GM18511 (cell line): ENCODE data around the gene SDC3.
"Not testable (repeated sequence)": the region's sequence is repeated elsewhere in the genome, so short reads cannot be mapped to it uniquely, and the experiment has no call there.

Source experiments
- ATAC-seq: cut with Tn5 transposase; IDR thresholded peaks from one replicate; pipeline ENCODE4 v1.9.1; 2021; ENCODE audit warnings: mild to moderate bottlenecking, moderate library complexity; ENCODE audit not compliant: unreplicated experiment

Gene SDC3

DNA sequence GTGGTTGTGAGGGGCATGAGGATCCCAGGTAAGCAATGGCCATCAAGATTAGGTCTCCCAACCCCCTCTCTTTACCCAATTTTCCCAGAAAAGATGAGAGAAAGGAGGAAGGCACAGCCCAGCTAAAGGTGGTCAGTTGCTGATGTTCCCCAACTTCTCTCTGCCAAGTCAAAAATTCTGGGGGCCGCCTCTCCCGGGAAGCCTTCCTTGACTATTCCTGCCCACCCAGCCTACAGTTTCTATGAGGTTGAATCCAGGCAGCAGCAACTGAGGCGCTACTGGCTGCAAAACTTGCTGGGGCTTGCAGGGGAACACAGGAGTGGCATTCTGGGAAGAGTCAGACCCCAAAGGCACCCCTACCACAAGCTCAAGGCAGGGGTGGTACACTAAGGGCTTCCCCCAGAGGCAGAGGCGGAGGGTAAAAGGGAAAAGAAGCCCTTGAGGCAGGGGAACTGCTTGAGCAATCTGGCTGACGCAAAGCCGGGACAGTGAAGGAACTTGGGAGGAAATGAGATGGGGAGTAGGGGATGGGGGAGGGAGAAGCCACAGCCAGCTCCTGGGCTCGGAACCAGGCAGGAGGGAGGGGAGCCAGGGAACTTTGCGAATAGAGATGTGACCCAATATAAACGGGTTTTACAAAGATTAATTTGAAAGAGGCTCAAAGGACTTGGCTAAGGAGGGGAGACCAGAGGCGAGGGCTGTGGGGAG is 31.2 kb downstream of the SDC3 start:
- no peak for ATAC-seq

DNA sequence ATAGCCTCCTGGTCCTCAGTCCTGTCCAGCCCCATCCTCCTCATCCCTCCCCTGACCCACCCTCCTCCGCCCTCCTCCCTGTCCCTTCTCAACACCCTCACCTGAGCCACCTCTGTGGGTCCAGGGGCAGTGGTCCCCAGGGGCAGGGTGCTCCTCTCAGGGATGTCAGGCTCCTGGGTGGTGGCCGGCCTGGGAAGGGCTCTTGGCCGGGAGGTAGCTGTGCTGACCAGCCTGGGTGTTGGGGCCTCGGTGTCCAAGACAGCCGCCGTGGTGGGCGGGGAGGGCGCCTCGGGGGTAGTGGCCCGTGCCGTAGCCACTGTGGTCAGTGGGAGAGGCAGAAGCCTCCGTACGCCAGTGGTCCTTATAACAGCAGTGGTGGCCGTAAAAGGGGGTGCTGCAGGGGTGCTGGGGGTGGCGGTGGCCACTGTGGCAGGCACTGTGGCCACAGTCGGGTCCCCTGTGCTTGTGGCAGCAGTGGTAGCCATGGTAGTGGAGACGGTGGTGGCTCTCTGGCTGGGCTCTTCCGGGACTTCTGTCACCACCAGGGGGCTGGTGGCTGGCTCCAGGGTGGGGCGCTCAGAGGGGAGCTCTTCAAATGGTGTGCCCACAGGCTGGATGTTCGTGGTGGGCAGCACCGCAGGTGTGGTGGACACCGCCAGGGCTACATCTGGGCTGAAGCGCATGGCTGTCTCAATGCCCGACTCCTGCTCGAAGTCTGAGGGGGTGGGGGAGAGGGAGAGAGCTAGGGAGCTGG is 31.9 kb downstream of the SDC3 start:
- ATAC-seq = no peak

DNA sequence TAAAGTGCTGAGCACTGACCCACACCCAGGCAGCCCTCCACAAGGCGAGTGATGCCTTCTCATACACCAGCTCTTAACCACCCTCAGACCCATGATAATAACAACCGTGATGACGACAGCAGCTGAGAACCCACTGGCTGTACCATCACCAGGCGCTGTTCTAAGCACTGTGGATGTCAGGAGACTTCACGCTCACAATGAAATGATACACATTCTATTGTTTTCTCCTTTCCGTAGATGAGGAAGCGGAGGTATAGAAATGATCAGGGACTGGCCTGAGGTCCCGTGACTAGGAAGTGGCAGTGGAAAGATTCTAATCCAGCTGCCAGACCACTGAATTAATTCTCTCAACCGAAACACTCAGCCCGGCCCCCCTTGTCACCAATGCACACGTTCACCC is 32.6 kb downstream of the SDC3 start:
- ATAC-seq = no peak

DNA sequence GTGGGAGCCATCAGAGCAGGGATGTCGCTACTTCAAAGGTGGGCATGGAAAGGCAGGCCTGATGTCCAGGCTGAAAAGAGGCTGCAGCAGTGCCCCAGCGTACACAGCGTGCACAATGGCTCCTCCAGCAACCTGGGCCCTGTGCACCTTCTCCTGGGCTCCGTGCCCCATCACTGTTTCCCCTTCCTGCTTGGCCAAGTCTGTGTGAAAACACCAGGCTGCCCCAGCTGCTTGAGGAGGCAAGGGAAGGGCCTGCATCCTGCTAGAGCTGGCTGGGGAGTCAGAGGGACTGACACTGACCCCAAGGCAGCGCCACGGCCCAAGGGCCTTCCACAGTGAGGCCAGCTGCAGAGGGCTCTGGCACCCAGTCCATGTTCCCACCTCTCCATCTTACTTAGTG is 33.4 kb downstream of the SDC3 start:
- ATAC-seq = no peak

DNA sequence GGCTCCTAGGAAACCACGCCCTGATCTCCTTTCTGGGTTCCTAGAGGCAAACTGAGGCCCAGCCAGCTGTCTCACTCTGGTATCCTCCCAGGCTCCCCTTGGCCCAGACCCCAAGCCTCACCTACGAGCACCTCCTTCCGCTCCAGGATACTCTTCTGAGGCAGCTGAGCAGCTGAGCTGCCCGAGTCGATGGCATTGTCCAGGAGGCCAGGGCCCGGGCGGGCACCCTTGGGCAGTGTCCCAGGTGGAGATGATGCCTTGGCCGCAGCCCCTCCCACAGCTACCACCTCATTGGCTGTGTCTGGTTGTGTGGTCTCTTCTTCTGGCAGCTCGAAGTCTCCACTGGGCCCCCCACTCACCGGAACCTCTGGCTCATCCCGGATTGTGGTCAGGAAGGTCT is 34.4 kb downstream of the SDC3 start:
- ATAC-seq = no peak

DNA sequence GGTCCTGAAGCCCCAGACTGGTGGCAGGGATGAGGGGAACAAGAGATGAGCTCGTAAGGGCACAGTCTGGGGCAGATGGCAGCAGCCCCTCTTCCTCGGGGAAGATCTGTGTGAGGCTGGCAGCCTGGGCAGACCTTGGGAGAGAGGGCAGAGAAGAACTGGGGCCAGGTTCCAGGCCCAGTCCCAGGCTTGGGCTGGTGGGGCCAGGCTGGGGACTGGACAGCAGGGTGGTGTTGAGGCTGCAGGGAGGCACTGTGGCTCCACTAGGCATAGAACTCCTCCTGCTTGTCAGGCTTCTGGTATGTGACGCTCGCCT is 35.7 kb downstream of the SDC3 start:
- ATAC-seq = no peak

DNA sequence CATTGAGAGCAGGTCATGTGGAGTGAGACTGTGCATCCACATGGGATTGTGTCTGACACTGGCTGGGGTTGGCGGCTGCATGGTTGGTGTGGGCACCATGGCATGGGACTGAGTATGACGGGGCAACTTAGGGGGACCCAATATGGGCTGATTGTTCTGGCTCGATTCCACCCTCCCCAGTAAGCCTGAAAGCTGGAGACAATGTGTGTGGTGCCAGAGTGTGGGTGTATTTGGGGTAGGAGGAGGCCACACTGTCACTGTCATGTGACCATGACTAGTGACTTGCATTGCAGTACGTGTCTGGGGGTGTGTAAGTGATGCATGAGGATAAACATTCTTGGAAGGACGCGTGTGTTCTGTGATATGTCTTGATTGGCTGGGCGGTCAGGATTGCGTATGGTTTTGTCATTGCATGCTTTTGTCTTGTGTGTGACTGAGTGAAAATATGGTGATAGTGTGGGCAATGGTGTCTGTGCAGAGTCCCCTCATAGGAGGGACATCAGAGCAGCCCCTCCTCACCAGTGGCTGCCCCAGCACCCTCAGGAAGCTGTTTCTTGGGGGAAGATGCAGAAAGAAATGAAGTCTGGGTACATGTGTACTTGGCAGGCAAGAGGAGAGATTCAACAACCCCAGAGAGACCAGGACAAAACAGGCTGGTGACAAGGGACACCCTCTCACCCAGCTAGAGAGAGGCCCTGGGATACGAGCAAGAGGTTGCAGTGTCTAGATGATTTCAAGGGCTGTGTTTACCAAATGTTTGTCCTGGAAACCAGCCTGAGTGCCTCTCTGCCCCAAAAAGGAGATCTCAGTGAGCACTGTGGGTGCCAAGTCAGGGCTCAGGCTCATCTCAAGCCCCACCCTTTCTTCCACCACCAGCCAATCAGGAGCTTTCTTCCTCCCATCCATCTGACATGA is 36.3 kb downstream of the SDC3 start:
- ATAC-seq = no peak

DNA sequence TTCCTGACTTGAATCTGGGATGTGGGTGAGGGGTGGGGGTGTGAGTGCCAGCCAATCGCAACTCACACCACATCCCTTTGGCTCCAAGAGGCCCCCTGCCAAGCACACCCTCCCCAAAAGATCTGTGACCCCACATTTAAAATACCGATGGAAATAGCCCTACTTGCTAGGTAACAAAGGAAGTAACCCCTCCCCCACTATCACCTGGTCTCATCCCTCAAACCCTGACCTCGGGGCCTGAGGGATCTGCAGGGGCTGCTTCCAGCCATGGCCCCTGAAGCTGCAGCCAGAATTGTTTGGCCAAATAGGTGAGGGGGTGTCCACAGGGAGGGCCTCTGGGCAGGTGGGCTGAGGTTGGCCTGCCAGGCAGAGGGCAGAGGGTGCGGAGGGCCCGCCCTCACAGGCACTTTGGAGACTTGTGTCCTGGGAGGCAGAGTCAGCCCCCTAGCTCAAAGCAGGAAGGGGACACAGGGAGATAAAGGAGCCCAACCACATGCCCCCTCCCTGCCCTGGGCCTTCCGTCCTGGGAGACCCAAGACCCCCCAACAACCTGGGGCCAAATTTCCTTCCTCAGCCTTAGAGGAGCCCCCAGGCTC is 37.2 kb downstream of the SDC3 start:
- ATAC-seq = no peak

DNA sequence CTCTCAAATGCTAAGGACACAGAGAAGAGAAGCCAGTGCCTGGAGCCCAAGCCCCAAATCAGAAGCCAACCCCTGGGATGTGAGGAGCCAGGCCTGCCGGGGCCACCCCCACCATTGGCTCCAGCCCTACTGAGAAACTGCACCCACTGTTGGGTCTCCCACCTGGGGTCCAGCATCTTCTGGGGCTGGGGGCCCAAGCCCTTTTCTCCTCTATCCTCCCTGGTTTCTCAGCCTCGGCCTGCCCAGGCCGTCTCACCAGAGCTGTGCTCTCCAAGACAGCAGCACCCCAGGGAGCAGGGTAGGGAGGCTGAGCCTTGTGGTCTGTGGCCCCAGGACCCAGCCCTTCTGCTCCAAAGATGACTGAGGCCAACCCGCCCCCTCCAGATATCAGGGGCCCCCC is 37.9 kb downstream of the SDC3 start:
- ATAC-seq = no peak

DNA sequence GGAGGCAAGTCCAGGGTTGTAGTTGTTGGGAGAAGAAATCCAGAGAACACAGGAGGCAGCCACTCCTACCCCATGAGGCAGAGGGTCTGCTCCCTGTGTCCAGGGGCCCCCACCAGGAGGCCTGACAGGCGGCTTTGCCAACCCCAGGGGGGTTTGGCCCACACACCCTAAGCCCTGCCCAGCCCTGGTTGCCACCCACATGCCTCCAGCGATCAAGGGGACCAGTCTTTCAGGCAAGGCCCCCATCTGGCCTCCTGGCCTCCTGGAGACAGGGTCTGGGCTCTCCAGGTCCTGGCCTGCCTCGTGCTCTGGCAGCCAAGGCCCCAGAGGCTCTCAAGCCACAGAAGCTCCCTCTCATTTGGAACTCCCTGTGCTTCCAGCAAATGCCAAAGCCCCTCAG is 38.5 kb downstream of the SDC3 start:
- ATAC-seq = no peak

DNA sequence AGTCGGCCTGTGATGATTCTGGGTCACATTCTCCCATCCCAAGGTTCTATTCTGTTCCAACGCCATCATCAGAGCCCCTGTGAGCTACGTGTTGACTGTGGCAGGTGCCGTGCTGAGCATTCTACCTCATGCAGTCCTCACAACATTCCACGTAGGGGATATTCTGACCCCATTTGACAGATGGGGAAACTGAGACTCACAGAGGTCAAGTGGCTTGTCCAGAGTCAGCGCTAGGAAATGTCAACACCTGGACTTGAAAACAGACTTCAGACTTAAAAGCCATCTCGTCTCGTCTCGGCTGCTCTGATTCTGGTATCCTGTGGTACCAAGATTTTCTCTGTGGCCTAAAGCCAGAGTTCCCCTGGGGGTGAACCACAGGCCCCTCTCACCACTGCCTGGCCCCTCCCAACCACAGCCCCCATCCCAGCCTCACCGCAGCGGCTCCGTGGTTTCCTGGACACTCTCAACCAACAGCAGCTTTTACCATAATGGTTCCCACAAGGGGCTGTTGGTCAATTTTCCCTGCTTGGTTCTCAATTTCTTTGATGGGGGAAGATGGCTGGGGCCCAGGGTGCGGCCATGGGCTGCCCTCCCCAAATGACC is 39.6 kb downstream of the SDC3 start:
- no peak for ATAC-seq

DNA sequence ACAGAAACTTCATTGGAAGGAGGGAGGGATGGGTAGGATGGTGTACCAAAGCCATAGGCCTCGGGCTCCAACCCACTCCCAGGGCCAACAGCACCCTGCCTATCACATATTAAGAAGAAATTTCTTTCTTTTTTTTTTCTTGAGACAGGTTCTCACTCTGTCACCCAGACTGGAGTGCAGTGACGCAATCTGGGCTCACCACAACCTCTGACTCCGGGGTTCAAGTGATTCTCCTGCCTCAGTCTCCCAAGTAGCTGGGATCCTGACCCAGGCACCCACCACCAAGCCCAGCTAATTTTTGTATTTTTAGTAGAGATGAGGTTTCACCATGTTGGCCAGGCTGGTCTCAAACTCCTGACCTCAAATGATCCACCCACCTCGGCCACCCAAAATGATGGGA is 40.5 kb downstream of the SDC3 start:
- not testable (repeated sequence) for ATAC-seq

DNA sequence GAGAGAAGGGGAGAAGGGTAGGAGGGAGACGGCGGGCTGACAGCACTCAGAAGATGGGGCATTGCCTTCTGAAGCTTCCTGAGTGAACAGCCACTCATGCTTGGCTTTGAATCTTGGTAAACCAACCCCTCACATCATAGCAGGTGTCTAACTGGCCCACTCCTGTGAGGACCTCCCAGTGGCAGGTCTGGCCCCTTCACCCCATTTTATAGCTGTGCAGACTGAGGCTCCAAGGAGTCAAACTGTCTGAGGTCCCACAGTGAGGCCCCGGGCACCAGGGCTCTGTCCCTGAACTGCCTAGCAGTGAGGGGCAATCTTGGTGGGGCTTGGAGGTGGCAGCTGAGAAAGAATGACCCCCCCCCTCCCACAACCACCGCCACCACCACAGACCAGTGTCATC is 41.0 kb downstream of the SDC3 start:
- no peak for ATAC-seq

DNA sequence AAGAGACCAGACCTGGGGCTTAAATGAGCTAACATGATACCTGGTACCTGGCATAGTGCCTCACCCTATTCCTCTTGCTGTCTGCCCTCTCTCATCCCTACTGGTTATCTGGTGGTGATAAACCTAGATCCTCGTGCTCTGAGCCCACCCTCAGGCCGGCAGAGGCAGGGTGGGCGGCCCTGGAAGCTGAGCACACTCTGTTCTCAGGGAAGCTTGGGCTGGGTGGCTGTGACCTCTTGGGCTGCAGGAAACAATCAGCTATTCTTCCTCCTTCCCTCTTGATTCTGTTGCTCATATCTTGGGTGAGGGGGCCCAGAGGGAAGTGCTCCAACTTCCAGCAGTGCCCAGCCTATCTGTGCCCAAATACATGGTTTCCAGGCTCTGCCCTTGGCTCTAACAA is 42.0 kb downstream of the SDC3 start:
- ATAC-seq = no peak

DNA sequence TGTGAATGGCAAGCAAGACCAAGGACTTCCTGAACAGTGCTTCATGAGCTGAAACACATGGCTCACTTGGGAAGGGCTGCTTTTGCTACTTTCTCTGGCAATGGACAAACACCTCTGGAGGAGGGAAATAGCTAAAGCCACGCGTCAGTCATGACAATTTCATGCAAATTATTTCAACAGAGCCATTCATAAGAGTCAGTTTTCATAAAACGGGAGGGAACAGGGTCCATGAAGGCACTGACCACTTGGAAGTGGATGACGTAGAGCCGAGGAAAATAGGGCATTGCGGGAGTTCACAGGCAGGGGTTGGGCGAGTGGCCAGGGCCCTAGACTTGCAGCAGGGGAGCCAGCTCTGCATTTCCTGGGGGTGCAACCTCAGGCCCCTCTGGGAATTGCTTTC is 43.9 kb downstream of the SDC3 start:
- ATAC-seq = no peak

DNA sequence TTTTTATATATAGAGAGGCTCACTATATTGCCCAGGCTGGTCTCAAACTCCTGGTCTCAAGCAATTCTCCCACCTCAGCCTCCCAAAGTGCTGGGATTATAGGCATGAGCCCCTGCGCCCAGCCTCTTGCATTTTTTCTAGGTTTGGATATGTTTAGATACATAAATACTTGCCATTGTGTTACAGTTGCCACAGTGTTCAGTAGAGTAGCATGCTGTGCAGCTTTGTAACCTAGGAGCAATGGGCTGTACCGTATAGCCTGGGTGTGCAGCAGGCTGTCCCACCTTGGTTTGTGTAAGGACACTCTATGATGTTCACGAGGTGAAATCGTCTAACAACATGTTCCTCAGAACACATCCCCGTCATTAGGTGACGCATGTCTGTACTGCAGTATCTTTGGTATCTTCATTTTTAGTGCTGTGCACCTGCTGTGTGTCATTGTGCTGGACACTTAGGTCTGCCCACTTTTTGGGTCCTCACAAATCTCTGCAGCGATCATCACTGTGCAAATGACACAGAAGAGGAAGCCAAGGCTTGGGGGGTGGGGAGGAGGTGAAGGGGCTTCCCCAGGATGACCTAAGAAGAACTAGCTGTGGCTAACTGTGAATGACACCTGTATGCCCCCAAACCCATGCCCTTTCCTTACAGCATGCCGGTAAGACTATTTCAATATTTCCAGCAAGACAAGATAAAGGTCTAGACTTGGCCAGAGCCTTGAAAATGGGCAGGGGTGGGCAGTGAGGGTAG is 44.5 kb downstream of the SDC3 start:
- no peak for ATAC-seq

DNA sequence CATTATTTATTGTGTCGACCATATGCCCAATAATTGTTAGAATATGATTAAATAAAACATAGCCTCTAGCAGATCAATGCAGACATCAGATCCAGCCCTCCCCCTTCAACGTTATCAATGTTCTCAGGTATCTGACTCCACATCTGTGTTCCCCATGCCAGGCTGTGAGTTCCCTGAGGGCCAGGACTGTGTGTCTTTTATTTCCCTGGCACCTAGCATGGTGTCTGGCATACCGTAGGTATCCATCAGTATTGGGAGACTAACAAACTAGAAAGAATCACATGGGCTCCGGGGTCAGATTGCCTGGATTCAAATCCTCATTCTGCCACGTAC is 48.3 kb downstream of the SDC3 start:
- ATAC-seq = no peak

DNA sequence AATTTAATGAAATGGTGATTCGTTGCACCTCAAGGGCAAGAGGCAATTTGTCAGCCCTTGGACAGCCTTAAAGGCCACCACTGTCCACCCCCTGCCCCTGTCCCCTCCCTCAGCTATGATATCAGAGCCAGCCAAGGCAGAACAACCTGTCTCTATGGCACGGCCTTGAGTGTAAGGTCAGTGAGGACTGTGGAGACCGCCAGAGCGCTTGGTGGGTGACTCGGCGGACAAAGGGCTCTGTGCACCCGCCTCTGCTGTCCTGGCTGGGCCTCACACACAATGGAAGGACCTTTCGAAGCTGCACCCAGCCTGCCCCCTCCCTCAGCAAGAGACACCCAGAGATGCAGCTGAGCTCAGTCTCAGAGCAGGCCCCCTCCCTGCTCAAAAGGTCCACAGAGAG is 50.6 kb downstream of the SDC3 start:
- ATAC-seq = no peak

DNA sequence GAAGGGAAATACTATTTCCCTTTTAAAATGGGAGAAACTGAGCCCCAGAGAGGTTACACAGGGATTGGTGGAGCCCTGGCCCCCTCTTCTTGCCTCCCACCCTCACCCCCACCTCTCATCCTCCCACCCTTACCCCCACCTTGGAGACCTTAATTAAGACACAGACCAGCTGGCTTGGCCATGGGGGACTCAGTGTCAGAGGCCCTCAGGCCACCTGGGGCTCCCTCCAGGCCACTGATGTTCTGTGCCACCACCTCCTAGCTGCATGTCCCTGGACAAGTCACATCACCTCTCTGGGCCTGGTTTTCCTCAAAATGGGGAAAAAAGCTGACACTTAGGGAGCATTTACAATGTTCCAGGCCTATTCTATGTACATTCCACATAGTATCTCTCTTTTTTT is 51.5 kb downstream of the SDC3 start:
- no peak for ATAC-seq

DNA sequence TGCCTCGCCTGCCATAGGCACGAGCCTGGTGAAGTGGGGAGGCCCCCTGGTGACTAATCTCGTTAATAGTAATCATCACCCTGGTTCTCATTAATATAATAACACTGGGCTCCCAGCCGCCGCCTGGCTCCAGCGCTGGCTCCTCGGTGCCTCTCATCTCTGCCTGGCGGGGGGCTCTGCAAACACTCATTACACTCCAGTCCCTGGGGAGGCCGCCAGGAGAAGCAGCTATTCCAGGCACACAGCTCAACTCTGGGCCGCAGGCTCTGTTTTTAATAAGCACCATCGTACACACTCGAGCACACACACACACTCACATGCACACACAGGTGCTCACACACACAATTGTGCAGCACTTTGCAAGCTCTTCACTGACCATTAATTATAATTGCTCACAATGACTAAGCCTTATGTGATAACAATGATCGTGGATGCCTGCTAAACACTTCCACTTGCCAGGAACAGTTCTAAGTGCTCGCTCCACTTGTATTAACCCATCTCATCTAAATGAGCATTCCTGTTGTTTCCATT is 52.2 kb downstream of the SDC3 start:
- no peak for ATAC-seq
